GM12878 (cell line): Measurements from ENCODE around the gene GINS1.

Experiments
- BRCA1 ChIP-seq: IDR thresholded peaks from 2 replicates; pipeline ENCODE4 v1.6.1; 2011; ENCODE audit warnings: low read depth, low read length, improper control_type of control experiment
- CHD2 ChIP-seq: IDR thresholded peaks from 2 replicates; pipeline ENCODE4 v1.6.1; 2011; ENCODE audit warnings: low read depth, low read length, improper control_type of control experiment, borderline replicate concordance
- ESRRA ChIP-seq: IDR thresholded peaks from 2 replicates; pipeline ENCODE4 v1.6.1; 2012; ENCODE audit warnings: mild to moderate bottlenecking, low read length, improper control_type of control experiment
- ETV6 ChIP-seq, 2 experiments: fragments of 450-650 bp in 1 of 2; IDR thresholded peaks in 1 of 2; conservative IDR thresholded peaks in 1 of 2; 2 replicates each; pipeline ENCODE4 v1.6.1; 2014; ENCODE audit warnings: antibody characterized with exemption in 1 of 2, borderline replicate concordance in 1 of 2, low read depth in 1 of 2, mild to moderate bottlenecking in 1 of 2, moderate library complexity in 1 of 2
- RAD21 ChIP-seq: IDR thresholded peaks from 2 replicates; pipeline ENCODE4 v1.6.1; 2011; ENCODE audit warnings: mild to moderate bottlenecking, low read depth, low read length, moderate library complexity; ENCODE audit not compliant: insufficient read depth
- YY1 ChIP-seq: IDR thresholded peaks from 2 replicates; pipeline ENCODE4 v1.6.1; 2011; ENCODE audit warnings: low read depth, mild to moderate bottlenecking, low read length
- ZNF384 ChIP-seq: IDR thresholded peaks from 2 replicates; pipeline ENCODE4 v1.6.1; 2012; ENCODE audit warnings: low read depth, mild to moderate bottlenecking, low read length, improper control_type of control experiment, borderline replicate concordance
- TF ChIP-seq, protein P1 (sequence below), 3 experiments: IDR thresholded peaks in 2 of 3; conservative IDR thresholded peaks in 1 of 3; 2 replicates each; pipeline ENCODE4 v1.5.1; 2011; ENCODE audit warnings: low read depth in 3 of 3, low read length in 3 of 3, mild to moderate bottlenecking in 3 of 3, control low read depth in 2 of 3, moderate library complexity in 2 of 3, inconsistent platforms in 1 of 3, mixed read lengths in 1 of 3; ENCODE audit not compliant: control insufficient read depth in 2 of 3, insufficient read depth in 1 of 3; ENCODE audit errors: extremely low read depth in 1 of 3
- TF ChIP-seq, protein P2 (sequence below): fragments of 450-650 bp; IDR thresholded peaks from 2 replicates; pipeline ENCODE4 v1.6.1; 2017; ENCODE audit warnings: mild to moderate bottlenecking
- TF ChIP-seq, protein P3 (sequence below): IDR thresholded peaks from 2 replicates; pipeline ENCODE4 v1.6.1; 2012; ENCODE audit warnings: low read depth, low read length, improper control_type of control experiment

DNA sequence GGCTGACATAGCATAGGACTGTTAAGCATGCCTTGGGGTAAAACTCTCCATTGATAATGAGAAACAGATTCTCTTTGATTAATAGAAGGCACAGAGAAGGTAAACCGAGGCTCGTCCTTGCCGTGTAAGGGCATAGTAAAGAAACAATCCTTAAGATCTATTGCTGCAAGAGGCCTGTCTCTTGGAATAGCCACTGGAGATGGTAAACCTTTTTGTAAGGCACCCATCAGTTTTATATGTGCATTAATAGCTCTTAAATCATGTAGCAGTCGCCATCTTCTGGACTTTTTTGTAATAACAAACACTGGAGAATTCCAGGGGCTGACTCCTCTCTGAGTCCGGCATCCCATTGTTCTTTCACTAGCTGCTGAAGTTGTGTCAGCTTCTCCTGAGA lies 8.4 kb upstream of the GINS1 start:
- TF ChIP-seq, protein P1, sequence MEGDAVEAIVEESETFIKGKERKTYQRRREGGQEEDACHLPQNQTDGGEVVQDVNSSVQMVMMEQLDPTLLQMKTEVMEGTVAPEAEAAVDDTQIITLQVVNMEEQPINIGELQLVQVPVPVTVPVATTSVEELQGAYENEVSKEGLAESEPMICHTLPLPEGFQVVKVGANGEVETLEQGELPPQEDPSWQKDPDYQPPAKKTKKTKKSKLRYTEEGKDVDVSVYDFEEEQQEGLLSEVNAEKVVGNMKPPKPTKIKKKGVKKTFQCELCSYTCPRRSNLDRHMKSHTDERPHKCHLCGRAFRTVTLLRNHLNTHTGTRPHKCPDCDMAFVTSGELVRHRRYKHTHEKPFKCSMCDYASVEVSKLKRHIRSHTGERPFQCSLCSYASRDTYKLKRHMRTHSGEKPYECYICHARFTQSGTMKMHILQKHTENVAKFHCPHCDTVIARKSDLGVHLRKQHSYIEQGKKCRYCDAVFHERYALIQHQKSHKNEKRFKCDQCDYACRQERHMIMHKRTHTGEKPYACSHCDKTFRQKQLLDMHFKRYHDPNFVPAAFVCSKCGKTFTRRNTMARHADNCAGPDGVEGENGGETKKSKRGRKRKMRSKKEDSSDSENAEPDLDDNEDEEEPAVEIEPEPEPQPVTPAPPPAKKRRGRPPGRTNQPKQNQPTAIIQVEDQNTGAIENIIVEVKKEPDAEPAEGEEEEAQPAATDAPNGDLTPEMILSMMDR (IDR thresholded peaks at IDR 0.05 in 2 of 3, conservative IDR thresholded peaks at IDR 0.05 in 1 of 3; ENCODE audit: control insufficient read depth in 2 of 3, extremely low read depth in 1 of 3, insufficient read depth in 1 of 3, low read depth in 3 of 3, low read length in 3 of 3) = peak; percentile 44 to 64 (median 48); a peak in 5 of 6 replicates
- TF ChIP-seq ESRRA (no peak), ETV6 (conservative IDR thresholded peaks at IDR 0.05 in 1 of 2, IDR thresholded peaks at IDR 0.05 in 1 of 2; ENCODE audit: borderline replicate concordance in 1 of 2, low read depth in 1 of 2) (no peak), ZNF384 (no peak), CHD2 (no peak), BRCA1 (no peak), RAD21 (peak; percentile 88), YY1 (no peak)
- TF ChIP-seq, protein P2, sequence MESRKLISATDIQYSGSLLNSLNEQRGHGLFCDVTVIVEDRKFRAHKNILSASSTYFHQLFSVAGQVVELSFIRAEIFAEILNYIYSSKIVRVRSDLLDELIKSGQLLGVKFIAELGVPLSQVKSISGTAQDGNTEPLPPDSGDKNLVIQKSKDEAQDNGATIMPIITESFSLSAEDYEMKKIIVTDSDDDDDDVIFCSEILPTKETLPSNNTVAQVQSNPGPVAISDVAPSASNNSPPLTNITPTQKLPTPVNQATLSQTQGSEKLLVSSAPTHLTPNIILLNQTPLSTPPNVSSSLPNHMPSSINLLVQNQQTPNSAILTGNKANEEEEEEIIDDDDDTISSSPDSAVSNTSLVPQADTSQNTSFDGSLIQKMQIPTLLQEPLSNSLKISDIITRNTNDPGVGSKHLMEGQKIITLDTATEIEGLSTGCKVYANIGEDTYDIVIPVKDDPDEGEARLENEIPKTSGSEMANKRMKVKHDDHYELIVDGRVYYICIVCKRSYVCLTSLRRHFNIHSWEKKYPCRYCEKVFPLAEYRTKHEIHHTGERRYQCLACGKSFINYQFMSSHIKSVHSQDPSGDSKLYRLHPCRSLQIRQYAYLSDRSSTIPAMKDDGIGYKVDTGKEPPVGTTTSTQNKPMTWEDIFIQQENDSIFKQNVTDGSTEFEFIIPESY = no peak
- TF ChIP-seq, protein P3, sequence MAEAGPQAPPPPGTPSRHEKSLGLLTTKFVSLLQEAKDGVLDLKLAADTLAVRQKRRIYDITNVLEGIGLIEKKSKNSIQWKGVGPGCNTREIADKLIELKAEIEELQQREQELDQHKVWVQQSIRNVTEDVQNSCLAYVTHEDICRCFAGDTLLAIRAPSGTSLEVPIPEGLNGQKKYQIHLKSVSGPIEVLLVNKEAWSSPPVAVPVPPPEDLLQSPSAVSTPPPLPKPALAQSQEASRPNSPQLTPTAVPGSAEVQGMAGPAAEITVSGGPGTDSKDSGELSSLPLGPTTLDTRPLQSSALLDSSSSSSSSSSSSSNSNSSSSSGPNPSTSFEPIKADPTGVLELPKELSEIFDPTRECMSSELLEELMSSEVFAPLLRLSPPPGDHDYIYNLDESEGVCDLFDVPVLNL = no peak
